ENCODE measurements around the gene NDUFB8. TPM values are rescaled to one million over a fixed set of nuclear protein-coding genes. Genes with fewer than 3 reads are reported as not detected.
"Not testable (repeated sequence)": the region's sequence is repeated elsewhere in the genome, so short reads cannot be mapped to it uniquely, and the experiment has no call there.

Gene NDUFB8
- total and polyA plus RNA-seq, 10 of the 15 experiments (the other 5 are each of a cell fraction or from before 2014, with no cell fraction given): 180 to 572 (median 382) TPM

DNA sequence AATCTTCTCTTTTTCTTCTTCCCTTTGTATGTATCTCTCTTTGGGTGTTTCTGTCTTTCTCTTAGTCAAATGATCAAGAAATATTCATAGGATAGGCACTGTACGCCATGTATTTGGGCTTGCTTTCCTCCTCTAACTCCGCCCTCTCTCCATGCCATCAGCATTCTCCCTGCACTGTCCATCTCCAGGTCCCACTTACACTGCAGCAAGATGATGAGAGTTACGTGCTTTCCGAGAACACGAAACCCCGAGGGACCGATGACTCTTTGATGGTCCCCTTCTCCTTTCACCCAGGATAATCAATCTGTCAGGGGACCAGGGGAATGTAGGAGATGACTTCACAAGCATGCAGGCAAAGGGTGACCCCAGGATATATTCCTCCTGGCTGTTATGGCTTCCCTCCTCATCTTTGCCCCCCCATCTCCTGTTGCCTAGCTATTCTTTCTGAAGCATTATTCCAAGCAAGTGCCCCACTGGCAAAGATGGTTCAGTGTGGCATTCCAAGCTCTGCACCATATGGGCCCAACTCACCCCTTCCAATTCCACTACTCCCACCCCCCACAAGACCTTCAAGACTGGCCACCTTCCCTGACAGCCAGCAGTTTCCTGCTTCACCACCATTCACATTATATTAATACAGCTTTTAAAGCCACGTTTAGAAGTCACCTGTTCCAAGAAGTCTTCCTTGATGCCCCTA lies 46.1 kb upstream of the NDUFB8 start:
- Histone ChIP-seq H3K27ac (ENCODE audit: control insufficient read depth, insufficient read depth) (no peak overlapping the region), H3K79me2 (ENCODE audit: control insufficient read depth, insufficient read depth, low read length) (no peaks in the 10 kb centered on the region), H3K9ac (ENCODE audit: control insufficient read depth, insufficient read depth, low read length) (no peak overlapping the region), H3K27me3 (replicated peaks in 1 of 2; ENCODE audit: control insufficient read depth in 2 of 2, insufficient read depth in 2 of 2, low read length in 1 of 2) (peaks cover 4 to 5% of the 10 kb centered on the region in 2 experiments; a peak in 3 of 4 replicates), H3K36me3 (ENCODE audit: control insufficient read depth in 2 of 2, insufficient read depth in 2 of 2, low read length in 1 of 2) (no peaks in the 10 kb centered on the region), H4K20me1 (ENCODE audit: control insufficient read depth, insufficient read depth) (peaks cover 3% of the 10 kb centered on the region), H3K4me2 (ENCODE audit: control insufficient read depth, insufficient read depth) (no peak overlapping the region), H2AFZ (ENCODE audit: control insufficient read depth, low read depth, low read length) (no peak overlapping the region), H3K4me1 (ENCODE audit: control insufficient read depth, insufficient read depth, low read length) (no peaks in the 10 kb centered on the region), H3K9me3 (replicated peaks; ENCODE audit: control insufficient read depth, insufficient read depth, low read length) (no peaks in the 10 kb centered on the region), H3K4me3 (no peak overlapping the region)
- no TSS peak for BruUV-seq (replicated peaks)
- ChIA-PET SMC1A (ENCODE audit: uncharacterized antibody, unreplicated experiment) (no interaction called here), CTCF (interaction anchor here (0.6 kb wide), 1 partner anchor 76 kb away, joined by 3 read pairs; no protein-coding TSS in a partner anchor), POLR2A (no interaction called here), RAD21 (ENCODE audit: unreplicated experiment) (no interaction called here)
- WGBS (ENCODE audit: insufficient coverage, insufficient replicate concordance, low lambda C conversion rate, missing lambda C conversion rate): 52% methylated on average over 8 of the region's 8 CpGs
- in situ Hi-C loops (cut with MboI) (no loop called here), intact Hi-C loops (cut with micrococcal nuclease; ENCODE audit: unreplicated experiment) (no loop called here)
- DNase-seq (ENCODE audit: low read depth, low spot score) (no peak), FAIRE-seq (no peak), ATAC-seq (no peak)
- TF ChIP-seq PML (IDR thresholded peaks at IDR 0.05; ENCODE audit: low read length) (no peak), MTA3 (IDR thresholded peaks at IDR 0.05; ENCODE audit: borderline replicate concordance, low read length) (no peak), CREM (IDR thresholded peaks at IDR 0.05; ENCODE audit: low read depth) (no peak), NFXL1 (IDR thresholded peaks at IDR 0.05; ENCODE audit: borderline replicate concordance) (no peak), ZNF217 (IDR thresholded peaks at IDR 0.05) (no peak), HDAC6 (IDR thresholded peaks at IDR 0.05; ENCODE audit: unreplicated experiment) (no peak), POU2F2 (IDR thresholded peaks at IDR 0.05; ENCODE audit: borderline replicate concordance, low read depth, low read length) (no peak), POLR2AphosphoS5 (IDR thresholded peaks at IDR 0.05; ENCODE audit: low read length) (no peak), ETV6 (conservative IDR thresholded peaks at IDR 0.05 in 1 of 2, IDR thresholded peaks at IDR 0.05 in 1 of 2; ENCODE audit: borderline replicate concordance in 1 of 2, low read depth in 1 of 2) (no peak), ASH2L (IDR thresholded peaks at IDR 0.05; ENCODE audit: borderline replicate concordance, low read depth) (no peak), SREBF1 (IDR thresholded peaks at IDR 0.05; ENCODE audit: low read length) (no peak), JUND (IDR thresholded peaks at IDR 0.05; ENCODE audit: low read depth, low read length) (no peak), ATF7 (IDR thresholded peaks at IDR 0.05; ENCODE audit: low read depth) (no peak), TCF3 (IDR thresholded peaks at IDR 0.05; ENCODE audit: borderline replicate concordance, insufficient read depth, low read depth, low read length) (no peak), NR2C2 (IDR thresholded peaks at IDR 0.05; ENCODE audit: borderline replicate concordance, control insufficient read depth, insufficient read length, low read depth) (no peak)
- TF ChIP-seq, protein P1, sequence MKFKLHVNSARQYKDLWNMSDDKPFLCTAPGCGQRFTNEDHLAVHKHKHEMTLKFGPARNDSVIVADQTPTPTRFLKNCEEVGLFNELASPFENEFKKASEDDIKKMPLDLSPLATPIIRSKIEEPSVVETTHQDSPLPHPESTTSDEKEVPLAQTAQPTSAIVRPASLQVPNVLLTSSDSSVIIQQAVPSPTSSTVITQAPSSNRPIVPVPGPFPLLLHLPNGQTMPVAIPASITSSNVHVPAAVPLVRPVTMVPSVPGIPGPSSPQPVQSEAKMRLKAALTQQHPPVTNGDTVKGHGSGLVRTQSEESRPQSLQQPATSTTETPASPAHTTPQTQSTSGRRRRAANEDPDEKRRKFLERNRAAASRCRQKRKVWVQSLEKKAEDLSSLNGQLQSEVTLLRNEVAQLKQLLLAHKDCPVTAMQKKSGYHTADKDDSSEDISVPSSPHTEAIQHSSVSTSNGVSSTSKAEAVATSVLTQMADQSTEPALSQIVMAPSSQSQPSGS (IDR thresholded peaks at IDR 0.05; ENCODE audit: low read length): no peak

DNA sequence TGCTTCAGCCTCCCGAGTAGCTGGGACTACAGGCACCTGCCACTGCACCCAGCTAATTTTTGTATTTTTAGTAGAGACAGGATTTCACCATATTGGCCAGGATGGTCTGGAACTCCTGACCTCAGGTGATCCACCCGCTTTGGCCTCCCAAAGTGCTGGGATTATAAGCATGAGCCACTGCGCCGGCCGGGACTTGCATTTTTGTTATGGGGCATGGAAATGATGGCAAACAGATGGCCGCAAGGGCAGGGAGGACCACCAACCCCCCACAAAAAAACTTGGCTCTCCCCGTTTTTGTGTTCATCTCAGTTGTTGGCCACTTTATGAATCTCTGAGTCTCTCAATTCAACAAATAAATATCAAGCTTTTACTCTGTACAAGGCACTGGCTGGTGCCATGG lies 45.5 kb upstream of the NDUFB8 start:
- H3K9me3 ChIP-seq (replicated peaks; ENCODE audit: control insufficient read depth, insufficient read depth, low read length); H3K27me3 ChIP-seq (replicated peaks in 1 of 2; ENCODE audit: control insufficient read depth in 2 of 2, insufficient read depth in 2 of 2, low read length in 1 of 2); H3K79me2 ChIP-seq (ENCODE audit: control insufficient read depth, insufficient read depth, low read length); POLR2A ChIA-PET; H3K4me3 ChIP-seq; H3K4me2 ChIP-seq (ENCODE audit: control insufficient read depth, insufficient read depth); intact Hi-C loops (cut with micrococcal nuclease; ENCODE audit: unreplicated experiment); ATAC-seq; H2AFZ ChIP-seq (ENCODE audit: control insufficient read depth, low read depth, low read length); in situ Hi-C loops (cut with MboI); H3K27ac ChIP-seq (ENCODE audit: control insufficient read depth, insufficient read depth); SMC1A ChIA-PET (ENCODE audit: uncharacterized antibody, unreplicated experiment); BruUV-seq (replicated peaks); FAIRE-seq; H3K36me3 ChIP-seq (ENCODE audit: control insufficient read depth in 2 of 2, insufficient read depth in 2 of 2, low read length in 1 of 2); H3K4me1 ChIP-seq (ENCODE audit: control insufficient read depth, insufficient read depth, low read length); DNase-seq (ENCODE audit: low read depth, low spot score); RAD21 ChIA-PET (ENCODE audit: unreplicated experiment); H4K20me1 ChIP-seq (ENCODE audit: control insufficient read depth, insufficient read depth); H3K9ac ChIP-seq (ENCODE audit: control insufficient read depth, insufficient read depth, low read length): not testable (repeated sequence)
- CTCF ChIA-PET: interaction anchor here (0.6 kb wide), 1 partner anchor 75 kb away, joined by 3 read pairs; no protein-coding TSS in a partner anchor
- WGBS (ENCODE audit: insufficient coverage, insufficient replicate concordance, low lambda C conversion rate, missing lambda C conversion rate): 25% methylated on average over 7 of the region's 7 CpGs

All from GM12878 (cell line).